HFFc6 (cell line): ENCODE results near the gene TUB. TPM values are rescaled to one million over a fixed set of nuclear protein-coding genes. Genes with fewer than 3 reads are reported as not detected.

Experiments
- DNase-seq: peaks from one replicate; pipeline ENCODE4 v3.0.0-alpha.2; 2018
- H3K27ac Mint-ChIP-seq: 2 replicates; pipeline ENCODE4 v1.8.0; 2020; ENCODE audit warnings: mild to moderate bottlenecking, mixed read lengths
- H3K27me3 Mint-ChIP-seq: 2 replicates; pipeline ENCODE4 v1.8.0; 2021; ENCODE audit warnings: mild to moderate bottlenecking, moderate library complexity, mixed read lengths; ENCODE audit not compliant: insufficient read depth
- H3K36me3 Mint-ChIP-seq: 2 replicates; pipeline ENCODE4 v1.8.0; 2021; ENCODE audit warnings: low read depth, mixed read lengths
- H3K4me1 Mint-ChIP-seq: 2 replicates; pipeline ENCODE4 v1.8.0; 2020; ENCODE audit warnings: low read depth, mixed read lengths
- H3K4me3 Mint-ChIP-seq: 2 replicates; pipeline ENCODE4 v1.8.0; 2020; ENCODE audit warnings: mild to moderate bottlenecking, moderate library complexity, mixed read lengths
- H3K9me3 Mint-ChIP-seq: 2 replicates; pipeline ENCODE4 v1.8.0; 2020; ENCODE audit warnings: mild to moderate bottlenecking, mixed read lengths
- total RNA-seq, 6 experiments: library from RNA; stranded (reverse); fragmentation: NEBNext Ultra II Directional; extraction: Animal tissue kit (Norgen Biotek cat#: 25700); gene quantifications; 2 replicates in 1 of 6; 3 replicates in 5 of 6; pipeline ENCODE4 v1.2.3, GENCODE V29; 2021
- TF ChIP-seq, protein P1 (sequence below): fragments of 200-600 bp; sonication (generic); IDR thresholded peaks from 2 replicates; pipeline ENCODE4 v1.5.0; 2021; ENCODE audit warnings: antibody characterized with exemption, mild to moderate bottlenecking

TUB gene
- total RNA-seq, 6 experiments from 2014 or later, result 1.7 to 10.1 (median 1.8) TPM

GRCh38 chr11:8075119-8075726 lies 5.8 kb upstream of the TUB start:
- Mint-ChIP-seq H3K4me1 (peaks cover 15% of the 10 kb centered on the region; the same call in 1 of the 2 replicates), H3K27ac (no peak overlapping the region), H3K27me3 (peaks cover 20% of the 10 kb centered on the region), H3K36me3 (no peaks in the 10 kb centered on the region), H3K9me3 (no peaks in the 10 kb centered on the region), H3K4me3 (no peak overlapping the region)
- TF ChIP-seq, protein P1, sequence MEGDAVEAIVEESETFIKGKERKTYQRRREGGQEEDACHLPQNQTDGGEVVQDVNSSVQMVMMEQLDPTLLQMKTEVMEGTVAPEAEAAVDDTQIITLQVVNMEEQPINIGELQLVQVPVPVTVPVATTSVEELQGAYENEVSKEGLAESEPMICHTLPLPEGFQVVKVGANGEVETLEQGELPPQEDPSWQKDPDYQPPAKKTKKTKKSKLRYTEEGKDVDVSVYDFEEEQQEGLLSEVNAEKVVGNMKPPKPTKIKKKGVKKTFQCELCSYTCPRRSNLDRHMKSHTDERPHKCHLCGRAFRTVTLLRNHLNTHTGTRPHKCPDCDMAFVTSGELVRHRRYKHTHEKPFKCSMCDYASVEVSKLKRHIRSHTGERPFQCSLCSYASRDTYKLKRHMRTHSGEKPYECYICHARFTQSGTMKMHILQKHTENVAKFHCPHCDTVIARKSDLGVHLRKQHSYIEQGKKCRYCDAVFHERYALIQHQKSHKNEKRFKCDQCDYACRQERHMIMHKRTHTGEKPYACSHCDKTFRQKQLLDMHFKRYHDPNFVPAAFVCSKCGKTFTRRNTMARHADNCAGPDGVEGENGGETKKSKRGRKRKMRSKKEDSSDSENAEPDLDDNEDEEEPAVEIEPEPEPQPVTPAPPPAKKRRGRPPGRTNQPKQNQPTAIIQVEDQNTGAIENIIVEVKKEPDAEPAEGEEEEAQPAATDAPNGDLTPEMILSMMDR, result no peak
- no peak for DNase-seq

GRCh38 chr11:8079111-8079675 lies 1.8 kb upstream of the TUB start:
- H3K4me1 Mint-ChIP-seq, result peaks cover 11% of the 10 kb centered on the region; the same call in 1 of the 2 replicates
- no peak overlapping the region for H3K27ac Mint-ChIP-seq
- no peaks in the 10 kb centered on the region for H3K36me3 Mint-ChIP-seq
- H3K9me3 Mint-ChIP-seq, result no peaks in the 10 kb centered on the region
- peaks cover 27% of the 10 kb centered on the region for H3K27me3 Mint-ChIP-seq
- DNase-seq, result no peak
- H3K4me3 Mint-ChIP-seq, result no peak overlapping the region
- TF ChIP-seq, protein P1, result no peak

- TF ChIP-seq, protein P1, result no peak
- H3K36me3 Mint-ChIP-seq, result no peaks in the 10 kb centered on the region
- peaks cover 9% of the 10 kb centered on the region; the same call in 1 of the 2 replicates for H3K4me1 Mint-ChIP-seq
- no peaks in the 10 kb centered on the region for H3K9me3 Mint-ChIP-seq
- peak overlapping the region; percentile 52 for H3K4me3 Mint-ChIP-seq
- no peak for DNase-seq
- peaks cover 36% of the 10 kb centered on the region for H3K27me3 Mint-ChIP-seq
- H3K27ac Mint-ChIP-seq, result no peak overlapping the region
These were observed 841 bp upstream of the TUB start for GRCh38 chr11:8080069-8080670.

DNA sequence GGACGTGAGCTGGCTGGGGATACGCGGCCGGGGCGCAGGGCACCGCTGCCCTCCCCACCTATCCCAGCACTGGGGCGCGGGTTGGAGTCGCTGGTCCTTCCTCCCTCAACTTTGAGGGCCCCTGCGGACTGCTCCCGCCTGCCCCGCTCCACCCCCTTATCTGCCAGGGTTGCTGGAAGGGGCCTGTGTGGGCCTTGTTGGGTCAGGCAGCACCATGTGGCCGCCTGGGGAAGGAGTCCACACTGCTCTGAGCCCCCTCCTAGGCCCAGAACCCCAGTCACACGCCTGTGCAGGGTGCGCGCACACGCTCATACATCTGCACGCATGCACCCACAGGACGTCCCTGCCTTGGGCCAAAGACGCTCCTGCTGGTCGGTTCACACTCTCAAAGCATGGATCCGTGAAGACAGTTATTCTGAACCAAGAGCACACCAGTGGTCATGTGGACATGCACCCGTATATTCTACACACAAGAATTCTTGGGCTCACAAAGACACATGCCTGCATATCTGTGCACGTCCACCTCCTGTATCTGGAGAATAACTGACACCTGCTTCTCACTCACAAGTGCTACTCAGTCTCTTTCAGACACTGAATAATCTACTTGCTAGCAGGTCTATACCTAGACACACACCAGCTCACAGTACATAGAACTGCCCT lies 710 bp downstream of the TUB start:
- no peak for DNase-seq
- peaks cover 42% of the 10 kb centered on the region for H3K27me3 Mint-ChIP-seq
- no peaks in the 10 kb centered on the region for H3K36me3 Mint-ChIP-seq

DNA sequence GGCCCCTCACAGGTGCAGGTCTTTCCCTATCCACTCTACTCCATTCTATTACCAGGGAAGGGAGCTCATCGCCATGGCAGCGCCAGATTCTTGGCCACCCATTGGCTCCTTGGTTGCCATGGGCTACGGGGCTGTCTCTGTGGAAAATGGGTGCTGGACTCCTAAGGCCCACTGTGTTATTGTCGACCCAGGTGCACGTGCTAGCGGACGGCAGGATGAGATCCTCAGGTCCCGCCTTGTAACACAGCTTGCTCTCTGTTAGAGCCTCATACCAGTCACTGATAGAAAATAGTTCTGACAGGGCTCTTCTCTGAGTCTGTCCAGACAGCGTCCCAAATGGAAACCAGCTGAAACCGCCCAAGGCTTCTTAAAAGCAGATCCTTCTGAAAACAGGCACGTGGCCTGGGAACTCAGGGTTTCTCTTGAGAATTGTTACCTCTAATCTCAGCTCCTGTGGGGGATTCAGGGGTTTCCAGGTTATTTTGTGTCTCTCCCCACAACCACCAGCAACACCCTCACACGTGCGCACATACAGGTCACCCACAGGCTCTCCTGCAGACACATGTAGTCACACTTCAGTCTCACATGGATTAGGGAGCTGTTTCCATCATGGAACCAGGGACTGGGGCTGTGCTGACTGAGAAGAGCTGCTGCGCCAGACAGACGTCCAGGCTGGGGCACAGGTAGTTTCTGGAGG lies 1.5 kb downstream of the TUB start:
- peaks cover 42% of the 10 kb centered on the region for H3K27me3 Mint-ChIP-seq
- no peaks in the 10 kb centered on the region for H3K36me3 Mint-ChIP-seq
- H3K4me3 Mint-ChIP-seq, result no peak overlapping the region; the same call in 1 of the 2 replicates
- no peak for DNase-seq
- H3K9me3 Mint-ChIP-seq, result no peaks in the 10 kb centered on the region
- no peaks in the 10 kb centered on the region; the same call in 1 of the 2 replicates for H3K4me1 Mint-ChIP-seq
- TF ChIP-seq, protein P1, result no peak
- no peak overlapping the region for H3K27ac Mint-ChIP-seq

More for the DNA sequence above, 710 bp downstream of the TUB start:
- no peak overlapping the region for H3K27ac Mint-ChIP-seq
- TF ChIP-seq, protein P1, result no peak
- H3K9me3 Mint-ChIP-seq, result no peaks in the 10 kb centered on the region
- peak overlapping the region; percentile 79 for H3K4me3 Mint-ChIP-seq
- H3K4me1 Mint-ChIP-seq, result no peaks in the 10 kb centered on the region; the same call in 1 of the 2 replicates
